Measurements from ENCODE around the gene PCYOX1L. TPM values are rescaled to one million over a fixed set of nuclear protein-coding genes. Genes with fewer than 3 reads are reported as not detected.

The PCYOX1L gene
- total RNA-seq, result 10 to 100 TPM; 22.6 to 23.3 TPM
- 11.9 TPM for polyA plus RNA-seq

- ChIA-PET CTCF (interaction anchor here (0.8 to 6.8 kb wide), 8 partner anchors 8 to 207 kb away, joined by 3 to 69 read pairs (median 6); partner anchors contain the start of genes CSNK1A1 and GRPEL2), POLR2A (interaction anchor here (0.7 to 2.6 kb wide), 7 partner anchors 9 to 1343 kb away, joined by 3 to 39 read pairs (median 3); partner anchors contain the start of genes CSNK1A1, GRPEL2 and RBM22)
- Mint-ChIP-seq H3K27ac (peak within 1 kb of the TSS; percentile 75 to 96 (median 90)), H3K4me3 (peak within 1 kb of the TSS; percentile 89 to 97 (median 92)), H3K36me3 (peaks cover 9 to 32% (median 10%) of the 10 kb centered on the region in 3 donors), H3K27me3 (peaks cover 0 to 2% of the 10 kb centered on the region in 2 donors), H3K4me1 (peaks cover 47 to 67% (median 66%) of the 10 kb centered on the region in 3 donors), H3K9me3 (no peaks in the 10 kb centered on the region)
- Histone ChIP-seq H3K27me3 (ENCODE audit: insufficient read depth, low read length, poor library complexity, severe bottlenecking) (no peaks in the 10 kb centered on the region), H3K4me3 (ENCODE audit: low read length) (peak within 1 kb of the TSS; percentile 81), H3K36me3 (ENCODE audit: insufficient read depth, low read length) (peaks cover 16% of the 10 kb centered on the region), H3K27ac (ENCODE audit: low read depth, low read length) (peak within 1 kb of the TSS; percentile 66), H3K4me1 (ENCODE audit: insufficient read depth, low read length) (peaks cover 47% of the 10 kb centered on the region), H3K9me3 (ENCODE audit: low read length) (no peaks in the 10 kb centered on the region)
- peak; percentile 88 to 96 (median 93) for DNase-seq
Observed at GRCh38 chr5:149357370-149358293, at the start of gene PCYOX1L. Gene PCYOX1L (plus strand): TSS chr5:149358046. CDS start chr5:149358069, 23 bp downstream.

GRCh38 chr5:149309354-149309753 is 48.5 kb upstream of the PCYOX1L start:
- H3K9me3 ChIP-seq (ENCODE audit: low read length), result no peaks in the 10 kb centered on the region
- no peak overlapping the region for H3K4me3 ChIP-seq (ENCODE audit: low read length)
- no peak overlapping the region for H3K27ac ChIP-seq (ENCODE audit: low read depth, low read length)
- H3K27me3 ChIP-seq (ENCODE audit: insufficient read depth, low read length, poor library complexity, severe bottlenecking), result no peaks in the 10 kb centered on the region
- Mint-ChIP-seq H3K27me3 (peaks cover 3 to 21% of the 10 kb centered on the region in 2 donors), H3K9me3 (no peaks in the 10 kb centered on the region), H3K4me1 (no peaks in the 10 kb centered on the region), H3K36me3 (no peaks in the 10 kb centered on the region), H3K27ac (no peak overlapping the region), H3K4me3 (no peak overlapping the region)
- no peaks in the 10 kb centered on the region for H3K4me1 ChIP-seq (ENCODE audit: insufficient read depth, low read length)
- ChIA-PET CTCF (interaction anchor here (0.6 to 15.5 kb wide), 2 partner anchors 63 to 76 kb away, joined by 3 to 221 read pairs; partner anchors contain the start of gene IL17B), POLR2A (no interaction called here)
- no peaks in the 10 kb centered on the region for H3K36me3 ChIP-seq (ENCODE audit: insufficient read depth, low read length)
- no peak for DNase-seq

GRCh38 chr5:149310488-149310887 is 47.4 kb upstream of the PCYOX1L start:
- H3K27me3 ChIP-seq (ENCODE audit: insufficient read depth, low read length, poor library complexity, severe bottlenecking), result no peaks in the 10 kb centered on the region
- no peaks in the 10 kb centered on the region for H3K4me1 ChIP-seq (ENCODE audit: insufficient read depth, low read length)
- POLR2A ChIA-PET, result no interaction called here
- Mint-ChIP-seq H3K27me3 (peaks cover 3 to 17% of the 10 kb centered on the region in 2 donors), H3K4me3 (no peak overlapping the region), H3K4me1 (no peaks in the 10 kb centered on the region), H3K36me3 (no peaks in the 10 kb centered on the region), H3K27ac (no peak overlapping the region), H3K9me3 (no peaks in the 10 kb centered on the region)
- CTCF ChIA-PET, result interaction anchor here (15.5 kb wide), 1 partner anchor 62 kb away, joined by 221 read pairs; the partner anchor contains the start of gene IL17B
- no peak overlapping the region for H3K27ac ChIP-seq (ENCODE audit: low read depth, low read length)
- no peaks in the 10 kb centered on the region for H3K9me3 ChIP-seq (ENCODE audit: low read length)
- DNase-seq, result no peak
- H3K36me3 ChIP-seq (ENCODE audit: insufficient read depth, low read length), result no peaks in the 10 kb centered on the region
- H3K4me3 ChIP-seq (ENCODE audit: low read length), result no peak overlapping the region

- Mint-ChIP-seq H3K4me1 (no peaks in the 10 kb centered on the region), H3K36me3 (no peaks in the 10 kb centered on the region), H3K9me3 (no peaks in the 10 kb centered on the region), H3K4me3 (no peak overlapping the region), H3K27ac (no peak overlapping the region), H3K27me3 (peaks cover 1 to 14% of the 10 kb centered on the region in 2 donors)
- no peak overlapping the region for H3K27ac ChIP-seq (ENCODE audit: low read depth, low read length)
- ChIA-PET CTCF (interaction anchor here (15.5 kb wide), 1 partner anchor 62 kb away, joined by 221 read pairs; the partner anchor contains the start of gene IL17B), POLR2A (no interaction called here)
- no peaks in the 10 kb centered on the region for H3K9me3 ChIP-seq (ENCODE audit: low read length)
- DNase-seq, result no peak
- H3K36me3 ChIP-seq (ENCODE audit: insufficient read depth, low read length), result no peaks in the 10 kb centered on the region
- no peak overlapping the region for H3K4me3 ChIP-seq (ENCODE audit: low read length)
- no peaks in the 10 kb centered on the region for H3K27me3 ChIP-seq (ENCODE audit: insufficient read depth, low read length, poor library complexity, severe bottlenecking)
- H3K4me1 ChIP-seq (ENCODE audit: insufficient read depth, low read length), result no peaks in the 10 kb centered on the region
Observed at GRCh38 chr5:149310947-149311658, 46.7 kb upstream of the PCYOX1L start.

GRCh38 chr5:149313151-149313841 is 44.5 kb upstream of the PCYOX1L start:
- POLR2A ChIA-PET, result no interaction called here
- no peaks in the 10 kb centered on the region for H3K4me1 Mint-ChIP-seq
- H3K4me3 ChIP-seq (ENCODE audit: low read length), result no peak overlapping the region
- H3K27me3 ChIP-seq (ENCODE audit: insufficient read depth, low read length, poor library complexity, severe bottlenecking), result no peaks in the 10 kb centered on the region
- no peaks in the 10 kb centered on the region for H3K36me3 Mint-ChIP-seq
- peaks cover 1 to 14% of the 10 kb centered on the region in 2 donors for H3K27me3 Mint-ChIP-seq
- H3K9me3 ChIP-seq (ENCODE audit: low read length), result no peaks in the 10 kb centered on the region
- no peaks in the 10 kb centered on the region for H3K9me3 Mint-ChIP-seq
- no peak overlapping the region for H3K27ac ChIP-seq (ENCODE audit: low read depth, low read length)
- no peaks in the 10 kb centered on the region for H3K36me3 ChIP-seq (ENCODE audit: insufficient read depth, low read length)
- H3K4me3 Mint-ChIP-seq, result no peak overlapping the region
- DNase-seq, result no peak
- H3K27ac Mint-ChIP-seq, result no peak overlapping the region
- H3K4me1 ChIP-seq (ENCODE audit: insufficient read depth, low read length), result peaks cover 3% of the 10 kb centered on the region
- CTCF ChIA-PET, result interaction anchor here (15.5 kb wide), 1 partner anchor 59 kb away, joined by 221 read pairs; the partner anchor contains the start of gene IL17B

- no peak for DNase-seq
- no peak overlapping the region for H3K4me3 ChIP-seq (ENCODE audit: low read length)
- Mint-ChIP-seq H3K4me3 (no peak overlapping the region), H3K9me3 (no peaks in the 10 kb centered on the region), H3K4me1 (no peaks in the 10 kb centered on the region), H3K36me3 (no peaks in the 10 kb centered on the region), H3K27ac (no peak overlapping the region), H3K27me3 (peaks cover 1 to 11% of the 10 kb centered on the region in 2 donors)
- POLR2A ChIA-PET, result no interaction called here
- no peaks in the 10 kb centered on the region for H3K9me3 ChIP-seq (ENCODE audit: low read length)
- H3K4me1 ChIP-seq (ENCODE audit: insufficient read depth, low read length), result peaks cover 3% of the 10 kb centered on the region
- H3K27ac ChIP-seq (ENCODE audit: low read depth, low read length), result no peak overlapping the region
- no peaks in the 10 kb centered on the region for H3K36me3 ChIP-seq (ENCODE audit: insufficient read depth, low read length)
- H3K27me3 ChIP-seq (ENCODE audit: insufficient read depth, low read length, poor library complexity, severe bottlenecking), result no peaks in the 10 kb centered on the region
- CTCF ChIA-PET, result interaction anchor here (1.0 to 15.5 kb wide), 5 partner anchors 15 to 118 kb away, joined by 3 to 221 read pairs (median 4); partner anchors contain the start of gene IL17B
Observed at GRCh38 chr5:149314571-149315111, 43.2 kb upstream of the PCYOX1L start.

- Mint-ChIP-seq H3K4me3 (no peak overlapping the region), H3K27ac (no peak overlapping the region), H3K4me1 (no peaks in the 10 kb centered on the region), H3K36me3 (no peaks in the 10 kb centered on the region), H3K27me3 (peaks cover 5 to 12% of the 10 kb centered on the region in 2 donors), H3K9me3 (no peaks in the 10 kb centered on the region)
- Histone ChIP-seq H3K4me3 (ENCODE audit: low read length) (no peak overlapping the region), H3K27me3 (ENCODE audit: insufficient read depth, low read length, poor library complexity, severe bottlenecking) (no peaks in the 10 kb centered on the region), H3K27ac (ENCODE audit: low read depth, low read length) (no peak overlapping the region), H3K9me3 (ENCODE audit: low read length) (no peaks in the 10 kb centered on the region), H3K4me1 (ENCODE audit: insufficient read depth, low read length) (peaks cover 3% of the 10 kb centered on the region), H3K36me3 (ENCODE audit: insufficient read depth, low read length) (no peaks in the 10 kb centered on the region)
- ChIA-PET POLR2A (no interaction called here), CTCF (interaction anchor here (1.1 to 15.5 kb wide), 5 partner anchors 13 to 117 kb away, joined by 3 to 221 read pairs (median 4); partner anchors contain the start of gene IL17B)
- no peak for DNase-seq
Observed at GRCh38 chr5:149315753-149316152, 42.1 kb upstream of the PCYOX1L start.

Data from CD8-positive, alpha-beta memory T cell (primary cell).